ENCODE results near the gene NSA2.

GRCh38 chr5:74822288-74822687 is 55.2 kb downstream of the NSA2 start:
- TF ChIP-seq GABPA (IDR thresholded peaks at IDR 0.05 in 1 of 2, conservative IDR thresholded peaks at IDR 0.05 in 1 of 2) (no peak), CTCF (IDR thresholded peaks at IDR 0.05; ENCODE audit: low read depth, low read length, missing input control) (no peak)

Measured in liver (tissue), 3 donors.